HG03097 (cell line): ENCODE measurements around the gene VSX1.

Experiments used
- ATAC-seq: cut with Tn5 transposase; IDR thresholded peaks from one replicate; pipeline ENCODE4 v1.9.1; 2021; ENCODE audit not compliant: unreplicated experiment, low FRiP score

Gene VSX1

DNA sequence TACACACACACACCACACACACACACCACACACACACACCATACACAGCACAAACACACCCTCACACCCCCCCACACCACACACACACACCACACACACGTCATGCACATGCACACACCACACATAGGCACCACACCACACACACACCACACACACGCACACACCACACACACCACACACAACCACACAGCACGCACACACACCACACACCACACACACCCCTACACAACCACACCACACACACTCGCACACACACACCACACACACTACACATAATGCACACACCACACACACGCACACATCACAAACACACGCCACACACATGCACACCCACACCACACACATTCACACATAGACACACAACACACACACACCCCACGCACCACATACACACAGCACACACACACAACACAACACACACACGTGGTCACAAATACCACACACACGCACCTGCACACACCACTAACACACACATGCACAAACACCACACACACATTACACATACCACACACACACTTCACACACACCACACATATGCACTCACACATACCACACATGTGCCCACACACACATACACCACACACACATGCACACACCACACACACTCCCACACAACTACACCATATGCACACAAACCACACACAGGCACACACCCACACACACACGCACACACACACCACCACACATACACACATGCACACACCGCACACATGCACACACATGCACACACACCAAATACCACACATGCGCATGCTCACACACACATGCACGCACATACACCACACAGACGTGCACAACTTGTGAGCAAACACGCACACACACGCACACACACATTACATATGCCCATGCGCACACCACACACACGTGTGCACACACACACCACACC is 14.6 kb downstream of the VSX1 start:
- ATAC-seq: no peak

- ATAC-seq: no peak
These were observed 15.6 kb downstream of the VSX1 start for GRCh38 chr20:25066386-25066785.

GRCh38 chr20:25065625-25066338 is 16.2 kb downstream of the VSX1 start:
- ATAC-seq: no peak

DNA sequence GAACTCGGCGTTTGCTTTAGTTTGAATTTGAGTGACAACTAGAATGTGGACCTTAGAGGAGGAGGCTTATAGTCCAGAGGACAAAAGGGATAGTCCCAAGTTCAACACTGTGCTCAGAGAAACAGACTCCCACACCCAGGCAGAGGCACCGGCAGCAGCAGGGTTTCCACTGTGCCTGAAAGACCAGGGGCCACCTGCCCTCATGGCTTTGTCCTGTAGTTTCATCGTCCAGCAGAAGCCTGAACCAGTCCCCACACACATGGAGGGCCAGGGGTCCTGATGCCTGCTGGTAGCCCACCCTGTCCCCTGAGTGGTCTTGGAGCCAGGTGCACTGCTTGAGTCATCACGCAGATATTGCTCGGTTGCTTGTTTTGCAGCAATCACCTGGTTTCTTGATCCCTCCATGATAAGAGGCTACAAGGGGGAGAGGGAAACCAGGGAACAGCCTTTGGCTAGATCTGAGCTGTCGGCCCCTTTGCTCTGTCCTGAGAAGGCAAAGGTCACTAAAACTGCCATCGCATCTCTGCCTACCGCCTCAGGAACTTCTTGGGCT is 16.8 kb downstream of the VSX1 start:
- ATAC-seq: no peak

- no peak for ATAC-seq
These were observed 17.3 kb downstream of the VSX1 start for GRCh38 chr20:25064561-25065071.

DNA sequence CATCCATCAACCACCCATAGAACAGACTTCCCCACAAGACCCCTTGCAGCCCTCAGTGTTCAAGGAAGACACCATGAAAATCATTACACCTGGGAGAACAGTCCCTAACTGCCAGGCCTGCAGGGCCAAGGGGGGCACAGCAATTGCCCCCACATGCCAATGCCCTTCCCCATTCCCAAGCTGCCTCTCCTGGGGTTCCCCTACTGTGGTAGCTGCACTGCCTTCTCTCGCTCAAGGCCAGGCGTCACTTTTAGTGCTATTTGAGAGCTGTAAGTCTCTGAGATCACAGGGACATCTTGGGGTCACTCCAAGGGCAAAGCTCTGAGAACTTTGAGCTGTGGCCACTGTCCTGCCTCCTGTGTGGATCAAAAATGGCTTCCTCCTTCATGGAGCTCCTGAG is 18.0 kb downstream of the VSX1 start:
- no peak for ATAC-seq

- ATAC-seq: no peak
These were observed 18.4 kb downstream of the VSX1 start for GRCh38 chr20:25063546-25063945.

GRCh38 chr20:25062841-25063240 is 19.1 kb downstream of the VSX1 start:
- no peak for ATAC-seq

GRCh38 chr20:25061821-25062530 is 20.0 kb downstream of the VSX1 start:
- ATAC-seq: no peak

GRCh38 chr20:25061103-25061799 is 20.7 kb downstream of the VSX1 start:
- ATAC-seq: no peak

- no peak for ATAC-seq
These were observed 22.0 kb downstream of the VSX1 start for GRCh38 chr20:25059866-25060465.

DNA sequence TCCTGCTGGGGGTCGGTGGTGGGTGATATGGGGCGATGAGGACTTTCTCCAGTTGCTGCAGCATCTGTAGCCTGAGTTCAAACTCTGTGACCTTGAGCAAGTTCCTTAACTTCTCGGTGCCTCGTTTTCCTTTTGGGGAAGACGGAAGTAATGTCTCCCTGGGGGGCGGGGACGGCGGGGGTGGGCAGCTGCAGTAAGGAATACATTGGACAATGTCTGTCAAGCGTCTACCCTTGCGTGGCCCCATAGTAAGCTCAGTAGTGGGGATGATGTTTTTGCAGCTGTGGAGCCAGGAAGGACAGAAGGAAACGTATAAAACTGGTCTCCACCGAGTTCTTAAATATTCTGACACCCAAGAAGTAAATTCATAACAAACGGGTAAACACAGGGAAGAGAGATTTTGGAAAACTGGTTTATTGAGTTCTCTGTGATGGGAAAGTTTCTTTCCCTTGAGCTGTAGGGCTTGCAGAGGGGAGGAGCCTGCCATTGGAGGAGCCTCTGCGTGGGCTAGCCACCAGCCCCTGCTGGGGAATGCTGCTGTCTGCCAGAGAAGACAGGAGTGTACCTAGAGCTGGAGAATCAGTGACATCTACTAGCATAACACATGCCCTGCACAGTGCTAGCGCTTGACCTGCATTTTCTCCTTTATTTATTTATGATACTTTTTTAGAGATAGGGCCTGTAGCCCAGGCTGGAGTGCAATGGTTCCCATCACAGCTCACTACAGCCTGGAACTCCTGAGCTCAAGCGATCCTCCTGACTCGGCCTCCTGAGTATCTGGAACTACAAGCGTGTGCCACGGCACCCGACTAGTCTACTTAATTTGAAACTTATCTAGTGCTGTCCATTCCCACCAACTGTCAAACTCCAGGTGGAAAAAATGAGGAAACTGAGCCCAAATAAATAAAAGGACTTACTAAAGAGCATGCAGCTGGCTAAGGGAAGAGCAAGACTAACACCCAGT is 22.8 kb downstream of the VSX1 start:
- ATAC-seq: no peak

GRCh38 chr20:25058051-25058846 is 23.7 kb downstream of the VSX1 start, which contains the start of gene ACSS1:
Gene ACSS1 (minus strand): TSS chr20:25058139. CDS start chr20:25058102, 37 bp downstream.
- ATAC-seq: peak; percentile 57

- ATAC-seq: peak; percentile 27
These were observed 24.5 kb downstream of the VSX1 start for GRCh38 chr20:25057234-25058050.

- peak; percentile 24 for ATAC-seq
These were observed 25.2 kb downstream of the VSX1 start for GRCh38 chr20:25056690-25057233.

- no peak for ATAC-seq
These were observed 26.0 kb downstream of the VSX1 start for GRCh38 chr20:25055711-25056495.
